Measurements from ENCODE around the gene DNHD1.

- TF ChIP-seq CTCF (conservative IDR thresholded peaks at IDR 0.05), result no peak
- no peak for TF ChIP-seq ZFX (IDR thresholded peaks at IDR 0.05)
Observed at GRCh38 chr11:6617315-6617781, 120.3 kb downstream of the DNHD1 start.
